Activated naive CD8-positive, alpha-beta T cell treated with anti-CD3 and anti-CD28 coated beads, Interleukin-2, amount 10 ng/mL, durations not matched to agents 7 days and 5 days (primary cell): ENCODE results near the gene MT1G. TPM values are rescaled to one million over a fixed set of nuclear protein-coding genes. Genes with fewer than 3 reads are reported as not detected.
"Not testable (repeated sequence)": the region's sequence is repeated elsewhere in the genome, so short reads cannot be mapped to it uniquely, and the experiment has no call there.

ENCODE experiments used
- ATAC-seq: fragments of 150-1000 bp; cut with Tn5 transposase; one replicate; pipeline ENCODE4 v1.10.0; 2021; ENCODE audit warnings: low read depth, moderate library complexity
- POLR2A ChIA-PET: fragments of 350-600 bp; sonication (Branson Sonifier 250); formaldehyde crosslinking; loops from one replicate; lab custom pipeline; 2021; ENCODE audit warnings: antibody characterized with exemption; lab: Charles Lee
- DNase-seq: peaks from one replicate; pipeline ENCODE4 v3.0.0; 2021
- H3K27ac Mint-ChIP-seq: one replicate; pipeline ENCODE4 v1.8.0; 2022; ENCODE audit warnings: mild to moderate bottlenecking, mixed read lengths
- H3K27me3 Mint-ChIP-seq: one replicate; pipeline ENCODE4 v1.8.0; 2022; ENCODE audit warnings: mild to moderate bottlenecking, moderate library complexity, mixed read lengths
- H3K36me3 Mint-ChIP-seq: one replicate; pipeline ENCODE4 v1.8.0; 2021; ENCODE audit warnings: mild to moderate bottlenecking, mixed read lengths
- H3K4me1 Mint-ChIP-seq: one replicate; pipeline ENCODE4 v1.8.0; 2021; ENCODE audit warnings: mixed read lengths
- H3K4me3 Mint-ChIP-seq: one replicate; pipeline ENCODE4 v1.8.0; 2022; ENCODE audit warnings: mild to moderate bottlenecking, moderate library complexity, mixed read lengths
- H3K9me3 Mint-ChIP-seq: one replicate; pipeline ENCODE4 v1.8.0; 2021; ENCODE audit warnings: mixed read lengths
- total RNA-seq, 2 experiments: library from RNA; stranded (reverse); gene quantifications; one replicate each; pipeline ENCODE4 v1.2.3, GENCODE V29; 2021

Gene MT1G
- total RNA-seq, 2 experiments from 2014 or later: 4.0 to 5.0 TPM

- Mint-ChIP-seq H3K9me3 (peaks cover 3% of the 10 kb centered on the region), H3K4me1 (peaks cover 25% of the 10 kb centered on the region), H3K27me3 (no peaks in the 10 kb centered on the region), H3K4me3 (peak within 1 kb of the TSS; percentile 97), H3K27ac (peak within 1 kb of the TSS; percentile 95), H3K36me3 (peaks cover 6% of the 10 kb centered on the region)
- POLR2A ChIA-PET: interaction anchor here (0.8 to 2.8 kb wide), 17 partner anchors 8 to 76 kb away, joined by 3 to 28 read pairs (median 5); partner anchors contain the start of genes MT1E, MT1F, MT1G and MT1H
- ATAC-seq: peak; percentile 94
- peak; percentile 95 for DNase-seq
These were observed 14.3 kb upstream of the MT1G start, which contains the start of gene MT1X for GRCh38 chr16:56681939-56682702. TSS of gene MT1X (plus strand) at chr16:56682470. CDS start at chr16:56682541, 71 bp downstream.

- H3K9me3 Mint-ChIP-seq: no peaks in the 10 kb centered on the region
- no peak overlapping the region for H3K4me3 Mint-ChIP-seq
- DNase-seq: no peak
- POLR2A ChIA-PET: interaction anchor here (0.6 to 1.9 kb wide), 2 partner anchors 11 to 173 kb away, joined by 6 to 7 read pairs; partner anchors contain the start of genes MT1G and MT1H
- H3K36me3 Mint-ChIP-seq: peaks cover 3% of the 10 kb centered on the region
- no peak overlapping the region for H3K27ac Mint-ChIP-seq
- H3K4me1 Mint-ChIP-seq: peaks cover 36% of the 10 kb centered on the region
- no peak for ATAC-seq
- H3K27me3 Mint-ChIP-seq: peaks cover 5% of the 10 kb centered on the region
These were observed 12.0 kb upstream of the MT1G start for GRCh38 chr16:56679818-56680217.

GRCh38 chr16:56679078-56679730, 11.3 kb upstream of the MT1G start:
- Mint-ChIP-seq H3K27me3 (peaks cover 9% of the 10 kb centered on the region), H3K4me3 (no peak overlapping the region), H3K9me3 (no peaks in the 10 kb centered on the region), H3K36me3 (peaks cover under 1% of the 10 kb centered on the region), H3K27ac (no peak overlapping the region), H3K4me1 (peaks cover 36% of the 10 kb centered on the region)
- DNase-seq (no peak), ATAC-seq (no peak)
- POLR2A ChIA-PET: interaction anchor here (0.6 to 1.9 kb wide), 2 partner anchors 11 to 174 kb away, joined by 6 to 7 read pairs; partner anchors contain the start of genes MT1G and MT1H

GRCh38 chr16:56677474-56677873, 9.6 kb upstream of the MT1G start:
- POLR2A ChIA-PET: interaction anchor here (0.7 to 1.1 kb wide), 2 partner anchors 24 to 95 kb away, joined by 3 read pairs; no protein-coding TSS in a partner anchor
- DNase-seq (no peak), ATAC-seq (no peak)
- H3K36me3 Mint-ChIP-seq: no peaks in the 10 kb centered on the region
- no peak overlapping the region for H3K27ac Mint-ChIP-seq
- H3K9me3 Mint-ChIP-seq: no peaks in the 10 kb centered on the region
- H3K27me3 Mint-ChIP-seq: peaks cover 17% of the 10 kb centered on the region
- H3K4me3 Mint-ChIP-seq: no peak overlapping the region
- H3K4me1 Mint-ChIP-seq: peaks cover 30% of the 10 kb centered on the region

- H3K36me3 Mint-ChIP-seq: no peaks in the 10 kb centered on the region
- peak overlapping the region; percentile 75 for H3K27ac Mint-ChIP-seq
- peaks cover 33% of the 10 kb centered on the region for H3K27me3 Mint-ChIP-seq
- peak overlapping the region; percentile 83 for H3K4me3 Mint-ChIP-seq
- ATAC-seq: peak; percentile 77
- H3K9me3 Mint-ChIP-seq: no peaks in the 10 kb centered on the region
- POLR2A ChIA-PET: interaction anchor here (0.6 to 1.4 kb wide), 6 partner anchors 13 to 320 kb away, joined by 3 to 6 read pairs (median 4); partner anchors contain the start of genes MT1E and MT1F
- H3K4me1 Mint-ChIP-seq: peaks cover 28% of the 10 kb centered on the region
- DNase-seq: peak; percentile 74
These were observed 7.9 kb upstream of the MT1G start for GRCh38 chr16:56675685-56676210.

GRCh38 chr16:56674570-56674969, 6.7 kb upstream of the MT1G start:
- H3K27ac Mint-ChIP-seq, H3K9me3 Mint-ChIP-seq, ATAC-seq, H3K4me3 Mint-ChIP-seq, DNase-seq, POLR2A ChIA-PET, H3K36me3 Mint-ChIP-seq: not testable (repeated sequence)
- peaks cover 45% of the 10 kb centered on the region for H3K27me3 Mint-ChIP-seq
- H3K4me1 Mint-ChIP-seq: peaks cover 24% of the 10 kb centered on the region

GRCh38 chr16:56673921-56674320, 6.1 kb upstream of the MT1G start:
- H3K27ac Mint-ChIP-seq: no peak overlapping the region
- peak; percentile 60 for ATAC-seq
- H3K4me3 Mint-ChIP-seq: no peak overlapping the region
- no peaks in the 10 kb centered on the region for H3K36me3 Mint-ChIP-seq
- peaks cover 50% of the 10 kb centered on the region for H3K27me3 Mint-ChIP-seq
- H3K4me1 Mint-ChIP-seq: peaks cover 28% of the 10 kb centered on the region
- DNase-seq: peak; percentile 46
- H3K9me3 Mint-ChIP-seq: no peaks in the 10 kb centered on the region
- POLR2A ChIA-PET: interaction anchor here (1.6 kb wide), 1 partner anchor 28 kb away, joined by 3 read pairs; no protein-coding TSS in a partner anchor

- peaks cover 35% of the 10 kb centered on the region for H3K4me1 Mint-ChIP-seq
- H3K27me3 Mint-ChIP-seq: peaks cover 58% of the 10 kb centered on the region
- H3K27ac Mint-ChIP-seq: no peak overlapping the region
- H3K9me3 Mint-ChIP-seq: no peaks in the 10 kb centered on the region
- POLR2A ChIA-PET: interaction anchor here (0.6 to 1.6 kb wide), 2 partner anchors 11 to 29 kb away, joined by 3 read pairs; no protein-coding TSS in a partner anchor
- DNase-seq (no peak), ATAC-seq (no peak)
- H3K4me3 Mint-ChIP-seq: no peak overlapping the region
- H3K36me3 Mint-ChIP-seq: no peaks in the 10 kb centered on the region
These were observed 5.1 kb upstream of the MT1G start for GRCh38 chr16:56672761-56673536.

- H3K4me3 Mint-ChIP-seq, H3K9me3 Mint-ChIP-seq, POLR2A ChIA-PET, H3K27ac Mint-ChIP-seq, ATAC-seq, DNase-seq, H3K36me3 Mint-ChIP-seq: not testable (repeated sequence)
- H3K4me1 Mint-ChIP-seq: peaks cover 42% of the 10 kb centered on the region
- peaks cover 63% of the 10 kb centered on the region for H3K27me3 Mint-ChIP-seq
These were observed 4.3 kb upstream of the MT1G start for GRCh38 chr16:56672171-56672570.

GRCh38 chr16:56671691-56672090, 3.8 kb upstream of the MT1G start:
- POLR2A ChIA-PET: interaction anchor here (1.0 kb wide), 1 partner anchor 14 kb away, joined by 3 read pairs; the partner anchor contains the start of gene MT1F
- peaks cover 42% of the 10 kb centered on the region for H3K4me1 Mint-ChIP-seq
- not testable (repeated sequence) for H3K4me3 Mint-ChIP-seq, DNase-seq, ATAC-seq, H3K36me3 Mint-ChIP-seq, H3K27ac Mint-ChIP-seq, H3K9me3 Mint-ChIP-seq
- H3K27me3 Mint-ChIP-seq: peaks cover 66% of the 10 kb centered on the region

GRCh38 chr16:56670620-56670934, 2.7 kb upstream of the MT1G start:
- Mint-ChIP-seq H3K4me1 (peaks cover 35% of the 10 kb centered on the region), H3K27me3 (peaks cover 72% of the 10 kb centered on the region), H3K27ac (no peak overlapping the region), H3K9me3 (no peaks in the 10 kb centered on the region), H3K36me3 (no peaks in the 10 kb centered on the region), H3K4me3 (no peak overlapping the region)
- POLR2A ChIA-PET: interaction anchor here (1.0 to 1.5 kb wide), 3 partner anchors 12 to 45 kb away, joined by 3 read pairs; partner anchors contain the start of genes MT1E, MT1F and MT1X
- DNase-seq: no peak
- no peak for ATAC-seq

- DNase-seq (no peak), ATAC-seq (no peak)
- no peak overlapping the region for H3K4me3 Mint-ChIP-seq
- no peaks in the 10 kb centered on the region for H3K36me3 Mint-ChIP-seq
- H3K27ac Mint-ChIP-seq: no peak overlapping the region
- H3K27me3 Mint-ChIP-seq: peaks cover 73% of the 10 kb centered on the region
- peaks cover 34% of the 10 kb centered on the region for H3K4me1 Mint-ChIP-seq
- POLR2A ChIA-PET: interaction anchor here (1.1 to 2.1 kb wide), 3 partner anchors 9 to 45 kb away, joined by 3 to 6 read pairs (median 3); partner anchors contain the start of genes MT1E and MT1X
- no peaks in the 10 kb centered on the region for H3K9me3 Mint-ChIP-seq
These were observed 2.2 kb upstream of the MT1G start for GRCh38 chr16:56669840-56670619.
